ENCODE measurements around the gene BTBD9.

The BTBD9 gene

DNA sequence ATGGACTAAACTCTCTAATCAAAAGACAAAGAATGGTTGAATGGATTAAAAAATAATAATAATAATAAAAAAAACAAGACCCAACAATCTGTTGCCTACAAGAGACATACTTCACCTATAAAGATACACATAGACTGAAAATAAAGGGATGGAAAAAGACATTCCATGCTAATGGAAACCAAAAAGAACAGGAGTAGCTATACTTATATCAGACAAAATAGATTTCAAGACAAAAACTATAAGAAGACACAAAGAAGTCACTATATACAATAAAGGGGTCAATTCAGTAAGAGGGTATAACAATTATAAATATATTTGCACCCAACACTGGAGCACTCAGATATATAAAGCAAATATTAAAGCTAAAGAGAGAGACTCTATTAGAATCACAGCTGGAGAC is 106.7 kb downstream of the BTBD9 start:
- Histone ChIP-seq H3K4me3 (ENCODE audit: low read depth in 1 of 5, low read length in 5 of 5) (no peak overlapping the region), H3K9me3 (ENCODE audit: control insufficient read depth in 5 of 5, low read length in 5 of 5) (no peaks in the 10 kb centered on the region), H3K27me3 (ENCODE audit: control insufficient read depth in 5 of 5, insufficient read depth in 4 of 5, low read length in 5 of 5) (no peaks in the 10 kb centered on the region), H3K4me1 (ENCODE audit: control insufficient read depth in 5 of 5, insufficient read depth in 5 of 5, low read length in 5 of 5) (no peaks in the 10 kb centered on the region), H3K9ac (ENCODE audit: low read length in 5 of 5) (no peak overlapping the region), H3K27ac (ENCODE audit: low read depth, low read length) (no peak overlapping the region), H3K36me3 (ENCODE audit: control insufficient read depth in 5 of 5, insufficient read depth in 5 of 5, low read length in 5 of 5) (no peaks in the 10 kb centered on the region)

DNA sequence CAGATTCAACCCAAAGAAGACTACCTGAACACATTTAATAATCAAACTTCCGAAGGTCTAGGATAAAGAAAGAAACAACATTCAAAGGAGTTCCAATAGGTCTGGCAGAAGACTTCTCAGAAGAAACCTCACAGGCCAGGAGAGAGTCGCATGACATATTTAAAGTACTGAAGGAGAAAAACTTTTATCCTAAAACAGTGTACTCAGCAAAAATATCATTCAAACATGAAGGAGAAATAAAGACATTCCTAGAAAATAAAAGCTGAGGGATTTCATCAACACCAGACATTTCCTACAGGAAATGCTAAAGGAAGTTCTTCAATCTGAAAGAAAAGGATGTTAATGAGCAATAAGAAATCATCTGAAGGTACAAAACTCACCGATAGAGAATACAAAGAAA is 108.6 kb downstream of the BTBD9 start:
- Histone ChIP-seq H3K36me3 (ENCODE audit: control insufficient read depth in 5 of 5, insufficient read depth in 5 of 5, low read length in 5 of 5) (peaks cover 0 to 3% (median 0%) of the 10 kb centered on the region in 5 donors), H3K4me3 (ENCODE audit: low read depth in 1 of 5, low read length in 5 of 5) (no peak overlapping the region), H3K27me3 (ENCODE audit: control insufficient read depth in 5 of 5, insufficient read depth in 4 of 5, low read length in 5 of 5) (no peaks in the 10 kb centered on the region), H3K9me3 (ENCODE audit: control insufficient read depth in 5 of 5, low read length in 5 of 5) (peaks cover 0 to 4% (median 0%) of the 10 kb centered on the region in 5 donors), H3K27ac (ENCODE audit: low read depth, low read length) (no peak overlapping the region), H3K9ac (ENCODE audit: low read length in 5 of 5) (no peak overlapping the region), H3K4me1 (ENCODE audit: control insufficient read depth in 5 of 5, insufficient read depth in 5 of 5, low read length in 5 of 5) (no peaks in the 10 kb centered on the region)

DNA sequence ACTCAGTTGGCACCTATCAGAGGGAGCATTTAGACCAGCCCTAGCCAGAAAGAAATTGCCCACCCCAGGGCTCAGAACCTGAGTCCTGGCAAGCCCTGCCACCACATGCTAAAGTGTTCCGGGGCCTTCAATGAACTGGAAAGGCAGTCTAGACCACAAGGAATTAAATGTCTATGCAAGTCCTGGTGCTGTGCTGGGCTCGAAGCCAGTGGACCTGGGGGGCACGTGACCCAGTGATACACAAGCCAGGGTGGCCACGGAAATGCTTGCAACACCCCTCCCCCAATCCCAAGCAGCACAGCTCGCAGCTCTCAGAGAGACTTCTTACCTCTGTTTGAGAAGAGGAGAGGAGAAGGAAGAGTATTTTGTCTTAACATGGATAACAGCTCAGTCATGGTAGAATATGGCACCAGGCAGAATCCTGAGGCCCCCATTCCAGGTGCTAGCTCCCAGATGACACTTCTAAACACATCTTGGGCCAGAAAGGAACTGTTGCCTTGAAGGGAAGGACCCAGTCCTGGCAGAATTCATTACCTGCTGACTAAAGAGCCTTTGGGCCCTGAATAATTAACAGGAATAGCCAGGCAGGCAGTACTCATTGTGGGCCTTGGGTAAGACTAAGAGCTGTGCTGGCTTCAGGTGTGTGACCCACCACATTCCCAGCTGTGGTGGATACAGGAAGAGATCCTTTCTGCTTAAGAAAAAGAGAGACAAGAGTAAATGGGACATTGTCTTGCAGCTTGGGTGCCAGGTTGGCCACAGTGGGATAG is 111.3 kb downstream of the BTBD9 start:
- H3K9ac ChIP-seq (ENCODE audit: low read length in 5 of 5): no peak overlapping the region
- H3K27me3 ChIP-seq (ENCODE audit: control insufficient read depth in 5 of 5, insufficient read depth in 4 of 5, low read length in 5 of 5): no peaks in the 10 kb centered on the region
- no peak overlapping the region for H3K27ac ChIP-seq (ENCODE audit: low read depth, low read length)

DNA sequence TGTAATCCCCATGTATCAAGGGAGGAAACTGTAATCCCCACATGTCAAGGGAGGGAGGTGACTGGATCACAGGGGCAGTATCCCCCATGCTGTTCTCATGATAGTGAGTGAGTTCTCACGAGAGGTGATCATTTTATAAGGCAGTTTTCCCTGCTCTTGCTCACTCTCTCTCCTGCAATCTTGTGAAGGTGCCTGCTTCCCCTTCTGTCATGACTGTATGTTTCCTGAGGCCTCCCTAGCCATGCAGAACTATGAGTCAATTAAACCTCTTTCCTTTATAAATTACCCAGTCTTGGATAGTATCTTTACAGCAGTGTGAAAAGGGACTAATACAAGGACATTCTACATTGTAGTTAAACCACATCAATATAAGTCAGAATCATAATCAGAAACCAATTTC is 112.4 kb downstream of the BTBD9 start:
- no peaks in the 10 kb centered on the region for H3K27me3 ChIP-seq (ENCODE audit: control insufficient read depth in 5 of 5, insufficient read depth in 4 of 5, low read length in 5 of 5)
- peaks cover 0 to 4% (median 0%) of the 10 kb centered on the region in 5 donors for H3K36me3 ChIP-seq (ENCODE audit: control insufficient read depth in 5 of 5, insufficient read depth in 5 of 5, low read length in 5 of 5)
- no peak overlapping the region for H3K4me3 ChIP-seq (ENCODE audit: low read depth in 1 of 5, low read length in 5 of 5)
- H3K4me1 ChIP-seq (ENCODE audit: control insufficient read depth in 5 of 5, insufficient read depth in 5 of 5, low read length in 5 of 5): no peaks in the 10 kb centered on the region
- H3K9me3 ChIP-seq (ENCODE audit: control insufficient read depth in 5 of 5, low read length in 5 of 5): peaks cover 0 to 7% (median 0%) of the 10 kb centered on the region in 5 donors
- H3K9ac ChIP-seq (ENCODE audit: low read length in 5 of 5): no peak overlapping the region
- no peak overlapping the region for H3K27ac ChIP-seq (ENCODE audit: low read depth, low read length)

More for the DNA sequence above, 111.3 kb downstream of the BTBD9 start:
- Histone ChIP-seq H3K9me3 (ENCODE audit: control insufficient read depth in 5 of 5, low read length in 5 of 5) (peaks cover 0 to 7% (median 0%) of the 10 kb centered on the region in 5 donors), H3K4me1 (ENCODE audit: control insufficient read depth in 5 of 5, insufficient read depth in 5 of 5, low read length in 5 of 5) (no peaks in the 10 kb centered on the region), H3K36me3 (ENCODE audit: control insufficient read depth in 5 of 5, insufficient read depth in 5 of 5, low read length in 5 of 5) (peaks cover 0 to 4% (median 0%) of the 10 kb centered on the region in 5 donors), H3K4me3 (ENCODE audit: low read depth in 1 of 5, low read length in 5 of 5) (no peak overlapping the region)

- peaks cover 0 to 7% (median 0%) of the 10 kb centered on the region in 5 donors for H3K9me3 ChIP-seq (ENCODE audit: control insufficient read depth in 5 of 5, low read length in 5 of 5)
- H3K27ac ChIP-seq (ENCODE audit: low read depth, low read length): no peak overlapping the region
- H3K4me3 ChIP-seq (ENCODE audit: low read depth in 1 of 5, low read length in 5 of 5): no peak overlapping the region
- H3K27me3 ChIP-seq (ENCODE audit: control insufficient read depth in 5 of 5, insufficient read depth in 4 of 5, low read length in 5 of 5): no peaks in the 10 kb centered on the region
- H3K4me1 ChIP-seq (ENCODE audit: control insufficient read depth in 5 of 5, insufficient read depth in 5 of 5, low read length in 5 of 5): no peaks in the 10 kb centered on the region
- H3K36me3 ChIP-seq (ENCODE audit: control insufficient read depth in 5 of 5, insufficient read depth in 5 of 5, low read length in 5 of 5): peaks cover 0 to 4% (median 0%) of the 10 kb centered on the region in 5 donors
- no peak overlapping the region for H3K9ac ChIP-seq (ENCODE audit: low read length in 5 of 5)
These were observed 113.8 kb downstream of the BTBD9 start for GRCh38 chr6:38525888-38526287.

GRCh38 chr6:38524436-38525145 is 115.1 kb downstream of the BTBD9 start:
- H3K9ac ChIP-seq (ENCODE audit: low read length in 5 of 5): no peak overlapping the region
- no peaks in the 10 kb centered on the region for H3K4me1 ChIP-seq (ENCODE audit: control insufficient read depth in 5 of 5, insufficient read depth in 5 of 5, low read length in 5 of 5)
- H3K27me3 ChIP-seq (ENCODE audit: control insufficient read depth in 5 of 5, insufficient read depth in 4 of 5, low read length in 5 of 5): no peaks in the 10 kb centered on the region
- H3K9me3 ChIP-seq (ENCODE audit: control insufficient read depth in 5 of 5, low read length in 5 of 5): peaks cover 0 to 7% (median 0%) of the 10 kb centered on the region in 5 donors
- H3K4me3 ChIP-seq (ENCODE audit: low read depth in 1 of 5, low read length in 5 of 5): no peak overlapping the region
- H3K27ac ChIP-seq (ENCODE audit: low read depth, low read length): no peak overlapping the region
- peaks cover 0 to 4% (median 0%) of the 10 kb centered on the region in 5 donors for H3K36me3 ChIP-seq (ENCODE audit: control insufficient read depth in 5 of 5, insufficient read depth in 5 of 5, low read length in 5 of 5)

DNA sequence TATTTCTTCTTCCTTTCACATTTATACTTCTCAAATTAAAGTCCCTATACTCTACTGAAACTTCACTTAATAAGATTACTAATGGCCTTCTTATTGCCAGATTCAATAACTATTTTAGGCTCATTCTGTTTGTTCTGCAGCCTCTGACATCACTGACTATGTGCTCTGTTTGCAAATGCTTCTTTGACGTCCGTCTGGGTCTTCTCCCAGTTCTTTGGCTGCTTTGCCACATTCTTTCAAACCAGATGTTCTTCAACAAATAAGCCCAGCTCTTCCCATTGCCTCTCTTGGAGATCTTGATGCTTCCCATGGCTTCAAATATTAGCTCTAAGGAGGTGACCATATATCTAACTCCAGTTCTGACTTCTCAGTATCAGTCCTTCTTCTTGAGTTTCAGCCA is 117.4 kb downstream of the BTBD9 start:
- Histone ChIP-seq H3K27ac (ENCODE audit: low read depth, low read length) (no peak overlapping the region), H3K36me3 (ENCODE audit: control insufficient read depth in 5 of 5, insufficient read depth in 5 of 5, low read length in 5 of 5) (peaks cover 0 to 4% (median 0%) of the 10 kb centered on the region in 5 donors), H3K9ac (ENCODE audit: low read length in 5 of 5) (no peak overlapping the region), H3K9me3 (ENCODE audit: control insufficient read depth in 5 of 5, low read length in 5 of 5) (peaks cover 0 to 7% (median 0%) of the 10 kb centered on the region in 5 donors), H3K4me1 (ENCODE audit: control insufficient read depth in 5 of 5, insufficient read depth in 5 of 5, low read length in 5 of 5) (peaks cover 0 to 2% (median 0%) of the 10 kb centered on the region in 5 donors), H3K27me3 (ENCODE audit: control insufficient read depth in 5 of 5, insufficient read depth in 4 of 5, low read length in 5 of 5) (no peaks in the 10 kb centered on the region), H3K4me3 (ENCODE audit: low read depth in 1 of 5, low read length in 5 of 5) (no peak overlapping the region)

GRCh38 chr6:38518511-38519304 is 121.0 kb downstream of the BTBD9 start:
- H3K4me3 ChIP-seq (ENCODE audit: low read depth in 1 of 5, low read length in 5 of 5): no peak overlapping the region
- H3K27me3 ChIP-seq (ENCODE audit: control insufficient read depth in 5 of 5, insufficient read depth in 4 of 5, low read length in 5 of 5): no peaks in the 10 kb centered on the region
- H3K9me3 ChIP-seq (ENCODE audit: control insufficient read depth in 5 of 5, low read length in 5 of 5): no peaks in the 10 kb centered on the region
- no peak overlapping the region for H3K27ac ChIP-seq (ENCODE audit: low read depth, low read length)
- peaks cover 0 to 3% (median 3%) of the 10 kb centered on the region in 5 donors for H3K4me1 ChIP-seq (ENCODE audit: control insufficient read depth in 5 of 5, insufficient read depth in 5 of 5, low read length in 5 of 5)
- H3K9ac ChIP-seq (ENCODE audit: low read length in 5 of 5): no peak overlapping the region
- H3K36me3 ChIP-seq (ENCODE audit: control insufficient read depth in 5 of 5, insufficient read depth in 5 of 5, low read length in 5 of 5): no peaks in the 10 kb centered on the region

DNA sequence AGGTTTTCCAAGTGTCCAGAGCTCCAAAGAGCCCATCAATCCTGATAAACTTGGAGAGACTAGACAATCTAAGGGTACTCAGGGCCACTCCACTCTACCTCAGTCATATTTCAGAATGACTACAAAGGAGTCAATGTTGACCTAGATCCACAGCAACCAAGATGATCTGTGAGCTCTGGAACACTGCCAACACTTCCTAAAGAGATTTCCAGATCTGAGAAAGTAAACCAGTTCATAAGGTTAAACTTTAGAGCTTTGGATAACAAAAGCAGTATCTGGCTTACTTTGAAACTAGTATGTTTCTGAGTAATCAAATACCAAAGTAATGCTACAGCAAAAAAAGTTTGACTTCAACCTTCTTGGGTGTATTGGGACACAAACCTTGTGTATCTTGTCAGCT is 122.7 kb downstream of the BTBD9 start:
- Histone ChIP-seq H3K4me1 (ENCODE audit: control insufficient read depth in 5 of 5, insufficient read depth in 5 of 5, low read length in 5 of 5) (peaks cover 0 to 10% (median 3%) of the 10 kb centered on the region in 5 donors), H3K27me3 (ENCODE audit: control insufficient read depth in 5 of 5, insufficient read depth in 4 of 5, low read length in 5 of 5) (no peaks in the 10 kb centered on the region), H3K36me3 (ENCODE audit: control insufficient read depth in 5 of 5, insufficient read depth in 5 of 5, low read length in 5 of 5) (no peaks in the 10 kb centered on the region), H3K9ac (ENCODE audit: low read length in 5 of 5) (no peak overlapping the region), H3K27ac (ENCODE audit: low read depth, low read length) (no peak overlapping the region), H3K9me3 (ENCODE audit: control insufficient read depth in 5 of 5, low read length in 5 of 5) (no peaks in the 10 kb centered on the region), H3K4me3 (ENCODE audit: low read depth in 1 of 5, low read length in 5 of 5) (no peak overlapping the region)
